ENCODE measurements around the gene RASSF8.

GRCh38 chr12:26062566-26062965 lies 104.1 kb downstream of the RASSF8 start:
- no peak for TF ChIP-seq POLR2A (IDR thresholded peaks at IDR 0.05; ENCODE audit: borderline replicate concordance, extremely low read depth, insufficient read depth, insufficient read length)
- no peak for TF ChIP-seq CTCF (IDR thresholded peaks at IDR 0.05 in 2 of 3, conservative IDR thresholded peaks at IDR 0.05 in 1 of 3; ENCODE audit: borderline replicate concordance in 1 of 3, insufficient read depth in 1 of 3, low read depth in 2 of 3, low read length in 2 of 3)

Data from HCT116 (cell line).